GM19372 (cell line): ENCODE results near the gene RPP21.
A peak's percentile ranks its signal among the peaks of the same experiment; 100 is the strongest.

Source experiments
- ATAC-seq: cut with Tn5 transposase; IDR thresholded peaks from one replicate; pipeline ENCODE4 v1.9.1; 2021; ENCODE audit warnings: mild to moderate bottlenecking, low read depth, moderate library complexity; ENCODE audit not compliant: unreplicated experiment

RPP21 gene

GRCh38 chr6:30344868-30345671, at the start of gene RPP21:
TSS of gene RPP21 (plus strand) at chr6:30345156. CDS start at chr6:30345172, 16 bp downstream.
- ATAC-seq = peak; percentile 79

GRCh38 chr6:30295837-30296236, 49.1 kb upstream of the RPP21 start:
- ATAC-seq = no peak

- ATAC-seq = no peak
These were observed 41.0 kb upstream of the RPP21 start for GRCh38 chr6:30304002-30304401.

- no peak for ATAC-seq
These were observed 33.9 kb upstream of the RPP21 start for GRCh38 chr6:30311101-30311500.

- ATAC-seq = no peak
These were observed 33.3 kb upstream of the RPP21 start for GRCh38 chr6:30311671-30312070.

DNA sequence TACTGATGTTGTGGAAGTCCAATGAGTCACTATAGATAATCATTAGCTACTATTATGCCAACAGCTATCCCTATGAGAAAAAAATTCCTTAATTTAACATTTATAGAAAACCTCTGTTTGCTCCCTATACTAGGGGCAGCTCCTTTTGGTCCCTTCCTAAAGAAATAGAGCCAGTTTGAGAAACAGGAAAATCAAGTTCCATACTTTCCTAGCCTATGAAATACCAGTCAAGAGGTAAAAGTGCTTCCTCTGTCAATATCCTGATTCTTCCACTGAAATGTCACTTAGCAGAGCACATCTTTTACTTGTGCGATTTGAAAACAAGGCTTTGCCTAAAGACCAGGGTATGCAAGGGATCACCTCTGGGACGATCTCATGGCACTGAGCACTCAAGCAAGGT, 32.7 kb upstream of the RPP21 start:
- no peak for ATAC-seq

DNA sequence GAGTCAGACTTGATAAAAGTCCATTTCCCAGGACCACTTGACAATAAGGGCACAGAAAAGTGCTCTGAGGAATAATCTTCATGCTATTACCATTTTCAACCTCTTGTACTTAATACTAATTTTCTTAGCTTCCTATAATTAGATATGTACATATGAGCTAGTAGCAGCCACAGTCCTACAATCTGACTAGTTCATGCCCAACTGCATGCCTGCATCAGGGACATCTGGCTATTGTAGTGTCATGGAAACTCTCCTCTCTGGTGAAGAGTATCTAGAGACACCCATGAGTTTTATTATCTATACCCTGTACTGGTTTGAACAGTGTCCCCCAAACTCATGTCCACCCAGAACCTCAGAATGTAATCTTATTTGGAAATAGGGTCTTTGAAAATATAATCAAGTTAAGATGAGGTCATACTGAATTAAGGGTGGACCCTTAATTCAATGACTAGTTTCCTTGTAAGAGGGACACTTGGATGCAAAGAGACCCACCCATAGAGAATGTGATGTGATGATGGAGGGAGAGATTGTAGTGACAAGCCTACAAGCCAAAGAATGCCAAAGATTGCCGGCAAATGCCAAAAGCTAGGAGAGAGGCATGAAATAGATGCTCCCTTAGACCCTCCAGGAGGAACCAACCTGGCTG, 32.2 kb upstream of the RPP21 start:
- no peak for ATAC-seq

GRCh38 chr6:30315156-30315555, 29.8 kb upstream of the RPP21 start:
- ATAC-seq = no peak

DNA sequence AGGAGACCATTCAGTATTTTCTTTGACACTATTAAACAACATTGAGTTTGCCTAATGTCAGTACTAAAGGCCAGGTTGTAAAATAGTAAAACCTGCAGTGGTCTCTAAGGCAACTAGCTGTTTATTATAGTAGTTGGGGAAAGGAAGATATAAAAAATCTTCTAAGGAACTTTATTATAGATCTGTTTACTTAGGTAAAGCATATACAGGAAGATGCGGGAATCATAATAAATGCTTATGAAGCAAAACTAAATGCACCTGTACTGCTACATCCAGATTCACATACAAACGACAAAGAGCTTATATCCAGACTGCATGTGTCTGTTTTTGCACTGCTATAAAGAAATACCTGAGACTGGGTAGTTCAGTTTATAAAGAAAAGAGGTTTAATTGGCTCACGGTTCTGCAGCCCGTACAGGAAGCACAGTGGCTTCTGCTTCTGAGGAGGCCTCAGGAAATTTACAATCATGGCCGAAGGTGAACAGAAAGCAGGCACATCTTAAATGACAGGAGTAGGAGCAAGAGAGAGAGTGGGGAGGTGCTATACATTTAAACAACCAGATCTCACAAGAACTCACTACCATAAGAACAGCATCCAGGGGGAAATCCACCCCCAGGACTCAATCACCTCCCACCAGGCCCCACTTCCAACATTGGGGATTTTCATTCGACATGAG, 26.9 kb upstream of the RPP21 start:
- ATAC-seq = no peak

- no peak for ATAC-seq
These were observed 25.7 kb upstream of the RPP21 start for GRCh38 chr6:30319146-30319835.

DNA sequence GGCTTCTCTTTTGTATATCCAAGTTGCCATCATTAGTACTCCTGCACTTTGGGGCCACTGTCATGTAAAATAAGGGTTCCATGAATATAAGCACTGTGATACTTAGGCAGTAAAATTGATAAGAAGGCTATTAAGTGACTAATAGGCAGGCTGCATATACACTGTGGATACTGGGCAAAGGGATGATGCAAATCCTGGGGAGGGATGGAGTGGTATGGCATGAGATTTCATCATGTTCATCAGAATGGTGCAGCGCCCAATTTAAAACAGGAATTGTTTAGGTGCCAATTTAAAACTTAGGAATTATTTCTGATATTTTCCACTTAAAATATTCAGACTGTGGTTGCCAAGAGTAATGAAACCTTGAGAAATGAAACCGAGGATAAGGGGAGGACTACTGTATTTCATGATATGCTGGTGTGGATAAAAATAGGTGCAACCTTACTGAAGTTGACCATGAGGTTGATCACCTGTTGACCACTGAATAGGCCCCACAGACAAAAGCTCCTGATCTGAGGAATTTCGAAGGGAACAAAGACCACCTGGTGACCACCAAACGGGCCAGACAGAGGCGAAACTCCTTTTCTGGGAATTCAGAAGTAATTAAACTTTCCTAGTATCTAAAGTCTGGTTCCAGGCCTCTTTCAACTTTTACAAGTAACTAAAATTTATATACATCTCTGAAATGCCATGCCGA, 23.1 kb upstream of the RPP21 start:
- ATAC-seq = no peak

- no peak for ATAC-seq
These were observed 22.1 kb upstream of the RPP21 start for GRCh38 chr6:30322527-30323501.

GRCh38 chr6:30323806-30324205, 21.1 kb upstream of the RPP21 start:
- ATAC-seq = no peak

- no peak for ATAC-seq
These were observed 19.6 kb upstream of the RPP21 start for GRCh38 chr6:30325150-30325872.

DNA sequence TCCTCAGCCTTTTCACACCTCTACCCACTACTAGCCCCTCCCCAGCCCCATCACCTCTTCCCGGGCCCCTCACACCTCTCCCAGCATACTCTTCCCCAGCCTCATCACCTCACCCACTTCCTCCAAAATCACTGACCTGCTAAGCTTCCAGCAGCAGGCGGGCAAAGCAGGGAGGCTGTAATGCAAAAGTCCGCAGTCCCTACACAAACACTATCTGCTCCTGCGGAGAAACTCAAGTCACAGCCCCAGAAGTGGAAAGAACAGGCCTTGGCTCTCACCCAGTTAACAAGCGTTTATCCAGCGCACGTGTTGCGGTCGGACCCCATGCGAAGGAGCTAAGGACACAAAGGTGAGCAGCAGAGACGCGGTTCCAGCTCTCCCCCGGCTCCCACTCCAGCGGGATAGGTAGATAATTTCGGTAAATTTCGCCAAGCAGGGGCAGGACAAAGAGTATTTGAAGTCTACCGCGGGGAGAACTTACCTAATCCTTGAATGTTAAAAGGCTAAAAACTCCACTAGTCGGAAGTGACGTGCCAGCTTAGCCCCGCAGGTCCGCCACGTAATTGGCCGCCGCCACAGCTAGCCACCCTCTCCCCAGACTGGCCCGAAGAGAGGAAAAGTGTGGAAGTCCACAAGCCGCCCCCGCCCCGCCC, 19.0 kb upstream of the RPP21 start:
- ATAC-seq = peak; percentile 46

GRCh38 chr6:30326526-30327231, 18.3 kb upstream of the RPP21 start, which contains the start of gene TRIM39:
TSS of gene TRIM39 (plus strand) at chr6:30326927. CDS start at chr6:30329318, 2,391 bp downstream.
- peak; percentile 72 for ATAC-seq

DNA sequence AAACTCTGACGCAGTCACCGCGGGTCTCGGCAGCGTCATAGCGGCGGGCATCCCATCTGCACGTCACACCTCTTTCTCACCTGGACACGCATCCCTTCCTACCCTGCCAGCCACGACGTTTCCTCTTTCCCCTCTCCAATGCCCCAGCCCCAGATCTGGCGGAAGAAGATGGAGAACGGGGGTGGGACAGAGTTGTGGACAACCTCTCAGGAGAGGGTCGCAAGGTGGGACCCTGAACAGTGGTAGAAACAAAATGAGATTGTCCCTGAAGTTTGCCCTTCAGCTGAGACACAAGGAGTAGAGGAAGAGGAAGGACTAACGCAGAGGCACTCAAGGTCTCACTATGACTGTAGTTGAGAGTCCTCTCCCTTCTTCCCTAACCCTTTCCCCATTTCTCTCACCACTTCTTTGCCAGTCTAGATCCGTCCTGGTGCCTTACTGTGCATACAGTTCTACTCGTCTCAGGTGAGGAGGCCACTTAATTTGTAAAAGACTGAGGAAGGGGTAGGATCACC, 17.7 kb upstream of the RPP21 start:
- no peak for ATAC-seq
